Measurements from ENCODE around the gene ARHGEF39.

GRCh38 chr9:35688558-35689541, 23.9 kb upstream of the ARHGEF39 start:
- TF ChIP-seq GATA2 (IDR thresholded peaks at IDR 0.05; ENCODE audit: low read depth, low read length) (no peak), GATA3 (IDR thresholded peaks at IDR 0.05; ENCODE audit: low read depth, low read length) (no peak)

Measured in SH-SY5Y (cell line).